Measurements from ENCODE around the gene CRELD1.

CRELD1 gene

GRCh38 chr3:9903904-9904303 lies 29.7 kb upstream of the CRELD1 start:
- DNase-seq: no peak

- DNase-seq: no peak
Measured at GRCh38 chr3:9906480-9906879, 27.2 kb upstream of the CRELD1 start.

- no peak for DNase-seq
Measured at GRCh38 chr3:9908286-9908685, 25.3 kb upstream of the CRELD1 start.

GRCh38 chr3:9909221-9910013 lies 24.2 kb upstream of the CRELD1 start:
- no peak for DNase-seq

GRCh38 chr3:9911863-9912262 lies 21.8 kb upstream of the CRELD1 start:
- no peak for DNase-seq

GRCh38 chr3:9912294-9912935 lies 21.2 kb upstream of the CRELD1 start:
- no peak for DNase-seq

- DNase-seq: no peak
Measured at GRCh38 chr3:9913601-9914000, 20.0 kb upstream of the CRELD1 start.

GRCh38 chr3:9914011-9914410 lies 19.6 kb upstream of the CRELD1 start:
- no peak for DNase-seq

- DNase-seq: no peak
Measured at GRCh38 chr3:9914559-9915253, 18.9 kb upstream of the CRELD1 start.

GRCh38 chr3:9915254-9916141 lies 18.1 kb upstream of the CRELD1 start:
- no peak for DNase-seq

GRCh38 chr3:9916346-9916733 lies 17.3 kb upstream of the CRELD1 start:
- no peak for DNase-seq

GRCh38 chr3:9916734-9917680 lies 16.6 kb upstream of the CRELD1 start, which contains the start of gene IL17RC:
Gene IL17RC (plus strand): TSS chr3:9917098. CDS start chr3:9917316, 218 bp downstream.
- no peak for DNase-seq

GRCh38 chr3:9917820-9918219 lies 15.8 kb upstream of the CRELD1 start:
- DNase-seq: no peak

GRCh38 chr3:9918261-9919038 lies 15.2 kb upstream of the CRELD1 start:
- DNase-seq: no peak

GRCh38 chr3:9928158-9928557 lies 5.5 kb upstream of the CRELD1 start:
- no peak for DNase-seq

GRCh38 chr3:9930804-9931418 lies 2.7 kb upstream of the CRELD1 start:
- no peak for DNase-seq

GRCh38 chr3:9932535-9932842 lies 1.1 kb upstream of the CRELD1 start:
- DNase-seq: no peak

GRCh38 chr3:9932843-9933560 lies 632 bp upstream of the CRELD1 start:
- DNase-seq: no peak

- DNase-seq: no peak
Measured at GRCh38 chr3:9934235-9934621, 594 bp downstream of the CRELD1 start.

- DNase-seq: no peak
Measured at GRCh38 chr3:9934993-9935392, 1.4 kb downstream of the CRELD1 start.

All from NCI-H1417 treated with DMSO at 0.1 percent for 48 hours (cell line).